Ishikawa (cell line): Measurements from ENCODE around the gene UFSP2.

ENCODE experiments used
- CEBPB ChIP-seq: IDR thresholded peaks from 2 replicates; pipeline ENCODE4 v1.6.1; 2012
- EP300 ChIP-seq: IDR thresholded peaks from 2 replicates; pipeline ENCODE4 v1.6.1; 2012; ENCODE audit warnings: borderline replicate concordance
- MAX ChIP-seq: IDR thresholded peaks from 2 replicates; pipeline ENCODE4 v1.6.1; 2012
- RAD21 ChIP-seq: IDR thresholded peaks from 2 replicates; pipeline ENCODE4 v1.6.1; 2012; ENCODE audit warnings: low read depth
- REST ChIP-seq: IDR thresholded peaks from 2 replicates; pipeline ENCODE4 v1.6.1; 2012; ENCODE audit warnings: low read depth, mild to moderate bottlenecking
- TCF12 ChIP-seq: IDR thresholded peaks from 2 replicates; pipeline ENCODE4 v1.6.1; 2012; ENCODE audit warnings: low read depth
- USF1 ChIP-seq: IDR thresholded peaks from 2 replicates; pipeline ENCODE4 v1.6.1; 2012
- ZBTB7A ChIP-seq: IDR thresholded peaks from 2 replicates; pipeline ENCODE4 v1.6.1; 2012; ENCODE audit warnings: low read depth

GRCh38 chr4:185421366-185422124, 4.2 kb downstream of the UFSP2 start:
- TF ChIP-seq USF1, result no peak
- TF ChIP-seq CEBPB, result no peak
- no peak for TF ChIP-seq RAD21
- TF ChIP-seq MAX, result no peak
- TF ChIP-seq ZBTB7A, result no peak
- TF ChIP-seq REST, result no peak
- no peak for TF ChIP-seq TCF12
- no peak for TF ChIP-seq EP300
